GM13976 (cell line): ENCODE results near the gene SLC34A3.

ENCODE experiments used
- DNase-seq: peaks from one replicate; pipeline ENCODE4 v3.0.0; 2012; ENCODE audit warnings: low spot score
- in situ Hi-C: fragments of 300-500 bp; cut with MboI; formaldehyde crosslinking; loops from one replicate; pipeline ENCODE4 v1.12.0; 2022; ENCODE audit warnings: low sequenced_read_pairs, mixed read lengths, inconsistent platforms; ENCODE audit not compliant: unreplicated experiment
- TF ChIP-seq, protein P1 (sequence below): IDR thresholded peaks from 2 replicates; pipeline ENCODE4 v1.5.1; 2012; ENCODE audit warnings: borderline replicate concordance, mild to moderate bottlenecking; ENCODE audit not compliant: insufficient read depth; ENCODE audit errors: extremely low read depth, missing control alignments, control extremely low read depth

Gene SLC34A3

DNA sequence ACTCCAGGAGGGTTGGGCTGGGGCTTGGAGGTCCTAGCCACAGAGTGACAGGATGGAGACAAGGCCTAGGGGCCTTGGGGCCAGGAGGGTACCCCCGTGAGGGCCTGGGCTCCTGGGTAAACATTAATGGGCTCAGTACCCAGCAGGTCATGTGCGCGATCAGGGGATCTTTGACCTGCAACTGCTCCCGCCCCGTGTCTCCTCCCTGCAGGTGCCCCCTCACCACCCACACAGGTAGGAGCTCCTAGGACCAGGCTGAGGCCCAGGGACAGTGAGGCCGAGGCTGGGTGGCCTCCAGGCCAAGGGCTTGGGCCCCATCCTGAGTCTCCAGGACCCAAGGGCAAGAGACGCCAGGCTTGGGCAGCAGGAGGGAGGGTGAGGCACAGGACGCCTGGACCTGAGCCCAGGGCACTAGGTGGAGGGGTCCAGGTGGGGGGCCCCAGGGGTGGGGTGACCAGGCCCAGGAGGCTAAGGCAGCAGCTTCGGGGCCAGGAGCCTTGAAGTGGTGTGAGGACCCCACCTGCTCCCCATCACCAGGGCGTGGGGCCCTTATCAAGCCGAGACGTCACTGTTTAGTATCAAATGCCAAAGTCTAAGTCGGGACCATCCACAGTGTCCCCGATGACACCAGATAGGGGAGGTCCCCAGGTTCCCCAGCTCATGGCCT lies at the start of gene SLC34A3:
Gene SLC34A3 (plus strand): TSS at position 197 of the 667 bp plus-strand sequence. CDS start 802 bp downstream, outside the sequence.
- in situ Hi-C loops = no loop called here
- TF ChIP-seq, protein P1, sequence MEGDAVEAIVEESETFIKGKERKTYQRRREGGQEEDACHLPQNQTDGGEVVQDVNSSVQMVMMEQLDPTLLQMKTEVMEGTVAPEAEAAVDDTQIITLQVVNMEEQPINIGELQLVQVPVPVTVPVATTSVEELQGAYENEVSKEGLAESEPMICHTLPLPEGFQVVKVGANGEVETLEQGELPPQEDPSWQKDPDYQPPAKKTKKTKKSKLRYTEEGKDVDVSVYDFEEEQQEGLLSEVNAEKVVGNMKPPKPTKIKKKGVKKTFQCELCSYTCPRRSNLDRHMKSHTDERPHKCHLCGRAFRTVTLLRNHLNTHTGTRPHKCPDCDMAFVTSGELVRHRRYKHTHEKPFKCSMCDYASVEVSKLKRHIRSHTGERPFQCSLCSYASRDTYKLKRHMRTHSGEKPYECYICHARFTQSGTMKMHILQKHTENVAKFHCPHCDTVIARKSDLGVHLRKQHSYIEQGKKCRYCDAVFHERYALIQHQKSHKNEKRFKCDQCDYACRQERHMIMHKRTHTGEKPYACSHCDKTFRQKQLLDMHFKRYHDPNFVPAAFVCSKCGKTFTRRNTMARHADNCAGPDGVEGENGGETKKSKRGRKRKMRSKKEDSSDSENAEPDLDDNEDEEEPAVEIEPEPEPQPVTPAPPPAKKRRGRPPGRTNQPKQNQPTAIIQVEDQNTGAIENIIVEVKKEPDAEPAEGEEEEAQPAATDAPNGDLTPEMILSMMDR = no peak
- no peak for DNase-seq

DNA sequence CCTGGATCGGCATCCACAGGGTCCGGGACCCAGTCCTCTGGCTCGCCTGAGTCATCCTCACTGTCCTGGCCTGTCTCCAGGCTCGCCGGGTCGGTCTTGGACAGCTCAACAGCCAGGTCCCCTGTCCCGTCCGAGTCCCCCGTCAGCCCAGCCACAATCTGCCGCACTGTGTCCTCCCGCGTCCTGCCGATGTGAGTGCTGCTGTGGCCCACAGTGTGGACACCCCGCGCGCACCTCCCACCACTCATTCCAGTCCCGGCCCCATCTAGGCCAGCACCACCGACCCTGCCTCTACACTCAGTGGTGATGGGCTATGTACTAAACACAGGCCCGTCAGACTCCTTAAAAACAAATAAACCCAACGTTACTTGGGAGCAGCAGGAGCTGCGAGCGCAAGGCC lies 49.0 kb upstream of the SLC34A3 start:
- TF ChIP-seq, protein P1 = no peak
- in situ Hi-C loops = no loop called here
- no peak for DNase-seq

- in situ Hi-C loops = no loop called here
- DNase-seq = no peak
- TF ChIP-seq, protein P1 = no peak
Measured at GRCh38 chr9:137182836-137183235, 47.9 kb upstream of the SLC34A3 start.

DNA sequence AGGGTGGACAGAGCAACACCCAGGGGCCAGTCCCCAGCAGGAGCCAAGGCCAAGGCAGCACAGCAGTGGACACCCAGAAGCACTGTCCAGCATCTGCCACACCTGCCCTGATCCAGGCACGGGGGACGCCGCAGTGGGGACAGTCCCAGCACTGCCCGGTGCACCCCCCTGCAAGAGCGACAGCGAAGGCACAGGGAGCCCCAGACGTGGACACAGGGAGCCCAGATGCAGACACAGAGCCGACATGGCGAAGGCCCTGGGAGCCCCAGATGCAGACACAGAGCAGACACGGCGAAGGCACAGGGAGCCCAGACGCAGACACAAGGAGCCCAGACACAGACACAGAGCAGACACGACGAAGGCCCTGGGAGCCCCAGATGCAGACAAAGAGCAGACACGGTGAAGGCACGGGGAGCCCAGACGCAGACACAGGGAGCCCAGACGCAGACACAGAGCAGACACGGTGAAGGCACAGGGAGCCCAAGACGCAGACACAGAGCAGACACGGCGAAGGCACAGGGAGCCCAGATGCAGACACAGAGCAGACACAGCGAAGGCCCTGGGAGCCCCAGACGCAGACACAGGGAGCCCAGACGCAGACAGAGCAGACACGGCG lies 46.6 kb upstream of the SLC34A3 start:
- DNase-seq = no peak
- TF ChIP-seq, protein P1 = no peak
- in situ Hi-C loops = no loop called here

GRCh38 chr9:137184881-137185660 lies 45.6 kb upstream of the SLC34A3 start:
- TF ChIP-seq, protein P1 = no peak
- no peak for DNase-seq
- in situ Hi-C loops = no loop called here

DNA sequence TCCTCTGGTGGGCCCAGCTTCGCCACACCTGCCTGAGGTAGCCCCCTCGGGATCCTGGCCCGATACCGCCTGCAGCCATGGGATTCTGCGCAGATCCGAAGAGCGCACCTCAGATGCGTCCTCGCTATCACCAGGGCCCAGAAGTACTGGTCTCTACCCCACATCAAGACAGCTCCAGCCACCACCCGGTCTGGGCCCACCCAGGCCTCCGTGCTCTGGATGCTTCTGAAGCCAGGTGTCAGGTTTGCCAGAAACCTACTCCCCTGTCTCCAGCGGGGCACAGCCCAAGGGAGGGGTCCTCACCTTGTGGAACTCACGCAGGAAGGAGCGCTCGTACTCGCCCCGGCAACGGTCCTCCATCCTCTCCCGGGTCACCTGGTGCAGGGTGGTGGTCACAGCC lies 44.8 kb upstream of the SLC34A3 start:
- in situ Hi-C loops = no loop called here
- TF ChIP-seq, protein P1 = no peak
- DNase-seq = no peak
